Measurements from ENCODE around the gene CORO6. TPM values are rescaled to one million over a fixed set of nuclear protein-coding genes. Genes with fewer than 3 reads are reported as not detected.

The CORO6 gene
- polyA plus RNA-seq, 3 donors = 1.3 TPM; not detected in 2

DNA sequence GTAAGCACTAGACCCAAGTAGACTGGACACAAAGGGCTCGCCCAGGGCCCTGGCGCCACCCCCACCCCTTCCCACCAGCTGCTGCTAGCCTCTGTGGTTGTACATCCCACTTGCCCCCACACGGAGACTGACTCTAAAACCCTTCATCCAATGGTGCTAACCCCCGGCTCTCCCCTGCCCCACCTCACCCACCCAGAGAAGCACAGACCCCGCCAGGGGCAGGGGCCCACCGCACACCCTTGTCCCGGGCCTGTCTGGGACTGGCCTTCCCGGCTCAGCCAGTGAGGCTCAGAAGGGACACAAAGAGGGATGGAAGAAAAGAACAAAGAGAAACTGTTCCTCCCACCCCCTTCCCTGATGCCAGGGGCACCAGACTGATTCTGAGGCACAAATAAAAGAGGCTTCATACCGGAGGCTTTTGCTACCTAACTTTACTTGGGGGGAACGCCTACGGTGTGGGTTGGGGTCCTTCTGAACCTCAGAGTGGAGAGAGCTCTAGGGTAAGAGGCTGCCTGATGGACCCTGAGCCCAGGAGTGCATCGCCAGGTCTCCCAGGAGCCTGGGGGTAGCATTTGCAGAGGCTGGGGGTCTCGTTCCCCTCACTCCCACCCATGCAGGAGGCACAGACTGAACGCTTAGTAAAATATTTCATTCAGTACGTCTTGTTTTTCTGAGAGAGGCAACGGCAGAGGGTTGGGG is 8.2 kb downstream of the CORO6 start:
- Histone ChIP-seq H3K79me2 (ENCODE audit: insufficient read depth, low read length) (no peaks in the 10 kb centered on the region), H3K36me3 (replicated peaks in 1 of 2; ENCODE audit: control insufficient read depth in 1 of 2, insufficient read depth in 2 of 2, low read length in 2 of 2) (no peaks in the 10 kb centered on the region), H3K9me3 (replicated peaks in 1 of 2; ENCODE audit: control insufficient read depth in 1 of 2, insufficient read depth in 1 of 2, low read length in 2 of 2) (no peaks in the 10 kb centered on the region), H3K4me2 (replicated peaks; ENCODE audit: extremely low read depth, low read length, poor library complexity, severe bottlenecking) (peak overlapping the region; percentile 97), H3K27ac (ENCODE audit: low read depth in 1 of 2, low read length in 2 of 2) (no peak overlapping the region), H3K9ac (ENCODE audit: insufficient read depth, low read length, poor library complexity, severe bottlenecking) (no peak overlapping the region), H3K27me3 (ENCODE audit: control insufficient read depth in 2 of 2, insufficient read depth in 2 of 2, low read length in 2 of 2) (peaks cover 7 to 58% of the 10 kb centered on the region in 2 donors), H4K20me1 (ENCODE audit: insufficient read depth, low read length) (peaks cover 33% of the 10 kb centered on the region), H3K4me3 (replicated peaks in 1 of 3; ENCODE audit: low read depth in 2 of 3, low read length in 3 of 3) (peak overlapping the region in 1 of 3 experiments; percentile 80), H2AFZ (ENCODE audit: insufficient read depth, low read depth, low read length, poor library complexity, severe bottlenecking) (peak overlapping the region; percentile 82), H3K4me1 (ENCODE audit: control insufficient read depth in 1 of 2, insufficient read depth in 2 of 2, low read length in 2 of 2) (peaks cover 53 to 60% of the 10 kb centered on the region in 2 donors)
- H3K4me1 Mint-ChIP-seq = peaks cover 45% of the 10 kb centered on the region
- no peak for DNase-seq
- TF ChIP-seq, protein P1, sequence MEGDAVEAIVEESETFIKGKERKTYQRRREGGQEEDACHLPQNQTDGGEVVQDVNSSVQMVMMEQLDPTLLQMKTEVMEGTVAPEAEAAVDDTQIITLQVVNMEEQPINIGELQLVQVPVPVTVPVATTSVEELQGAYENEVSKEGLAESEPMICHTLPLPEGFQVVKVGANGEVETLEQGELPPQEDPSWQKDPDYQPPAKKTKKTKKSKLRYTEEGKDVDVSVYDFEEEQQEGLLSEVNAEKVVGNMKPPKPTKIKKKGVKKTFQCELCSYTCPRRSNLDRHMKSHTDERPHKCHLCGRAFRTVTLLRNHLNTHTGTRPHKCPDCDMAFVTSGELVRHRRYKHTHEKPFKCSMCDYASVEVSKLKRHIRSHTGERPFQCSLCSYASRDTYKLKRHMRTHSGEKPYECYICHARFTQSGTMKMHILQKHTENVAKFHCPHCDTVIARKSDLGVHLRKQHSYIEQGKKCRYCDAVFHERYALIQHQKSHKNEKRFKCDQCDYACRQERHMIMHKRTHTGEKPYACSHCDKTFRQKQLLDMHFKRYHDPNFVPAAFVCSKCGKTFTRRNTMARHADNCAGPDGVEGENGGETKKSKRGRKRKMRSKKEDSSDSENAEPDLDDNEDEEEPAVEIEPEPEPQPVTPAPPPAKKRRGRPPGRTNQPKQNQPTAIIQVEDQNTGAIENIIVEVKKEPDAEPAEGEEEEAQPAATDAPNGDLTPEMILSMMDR (IDR thresholded peaks at IDR 0.05) = no peak
- H3K27ac Mint-ChIP-seq = peak overlapping the region in 1 of 7 donors; percentile 56
- H3K9me3 Mint-ChIP-seq = peaks cover 0 to 7% (median 1%) of the 10 kb centered on the region in 7 donors
- H3K36me3 Mint-ChIP-seq = no peaks in the 10 kb centered on the region
- intact Hi-C loops (cut with micrococcal nuclease) = loop anchor here in 1 of 2 donors (2.0 to 10.0 kb wide), 2 partner anchors 26 to 50 kb away; partner anchors contain the start of genes ABHD15, GIT1 and TP53I13
- H3K4me3 Mint-ChIP-seq = peak overlapping the region; percentile 83 to 92
- peaks cover 38 to 68% (median 44%) of the 10 kb centered on the region in 3 donors for H3K27me3 Mint-ChIP-seq (ENCODE audit: low read depth in 3 of 3)
- WGBS (ENCODE audit: insufficient coverage) = no CpG with 5 or more reads among the region's 16 CpGs

DNA sequence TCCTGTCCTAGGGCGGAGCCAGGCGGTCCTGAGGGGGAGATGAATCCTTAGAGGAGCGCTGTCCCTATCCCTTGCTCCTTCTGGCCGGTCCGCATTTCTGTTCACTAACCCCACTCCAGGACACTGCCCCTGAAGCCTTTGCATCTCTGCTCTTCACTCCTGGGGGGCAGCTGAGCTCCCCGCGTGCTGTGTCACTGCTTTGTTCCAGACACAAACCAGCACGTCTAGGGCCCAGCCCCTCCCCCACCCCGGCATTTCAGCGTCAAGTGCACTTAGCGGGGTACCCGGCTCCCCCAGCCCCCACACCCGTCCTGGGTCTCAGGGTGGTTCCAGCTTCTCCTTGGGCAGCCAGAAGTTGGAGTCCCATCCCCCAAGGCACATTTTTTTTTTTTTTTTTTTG is 8.9 kb downstream of the CORO6 start:
- Histone ChIP-seq H3K4me2 (replicated peaks; ENCODE audit: extremely low read depth, low read length, poor library complexity, severe bottlenecking) (peak overlapping the region; percentile 74), H3K4me3 (replicated peaks in 1 of 3; ENCODE audit: low read depth in 2 of 3, low read length in 3 of 3) (peak overlapping the region in 1 of 3 experiments; percentile 68), H2AFZ (ENCODE audit: insufficient read depth, low read depth, low read length, poor library complexity, severe bottlenecking) (peak overlapping the region; percentile 65), H4K20me1 (ENCODE audit: insufficient read depth, low read length) (peaks cover 33% of the 10 kb centered on the region), H3K9ac (ENCODE audit: insufficient read depth, low read length, poor library complexity, severe bottlenecking) (no peak overlapping the region), H3K79me2 (ENCODE audit: insufficient read depth, low read length) (no peaks in the 10 kb centered on the region), H3K27me3 (ENCODE audit: control insufficient read depth in 2 of 2, insufficient read depth in 2 of 2, low read length in 2 of 2) (peaks cover 7 to 52% of the 10 kb centered on the region in 2 donors), H3K9me3 (replicated peaks in 1 of 2; ENCODE audit: control insufficient read depth in 1 of 2, insufficient read depth in 1 of 2, low read length in 2 of 2) (no peaks in the 10 kb centered on the region), H3K36me3 (replicated peaks in 1 of 2; ENCODE audit: control insufficient read depth in 1 of 2, insufficient read depth in 2 of 2, low read length in 2 of 2) (no peaks in the 10 kb centered on the region), H3K4me1 (ENCODE audit: control insufficient read depth in 1 of 2, insufficient read depth in 2 of 2, low read length in 2 of 2) (peaks cover 53 to 60% of the 10 kb centered on the region in 2 donors), H3K27ac (ENCODE audit: low read depth in 1 of 2, low read length in 2 of 2) (no peak overlapping the region)
- Mint-ChIP-seq H3K36me3 (no peaks in the 10 kb centered on the region), H3K9me3 (peaks cover 0 to 7% (median 1%) of the 10 kb centered on the region in 7 donors), H3K4me1 (peaks cover 45% of the 10 kb centered on the region), H3K4me3 (peak overlapping the region in 1 of 2 donors; percentile 80), H3K27me3 (ENCODE audit: low read depth in 3 of 3) (peaks cover 38 to 62% (median 43%) of the 10 kb centered on the region in 3 donors), H3K27ac (no peak overlapping the region)
- WGBS (ENCODE audit: insufficient coverage) = 24% methylated on average over 8 of the region's 13 CpGs
- intact Hi-C loops (cut with micrococcal nuclease) = loop anchor here in 1 of 2 donors (2.0 to 10.0 kb wide), 2 partner anchors 25 to 49 kb away; partner anchors contain the start of genes ABHD15, GIT1 and TP53I13
- TF ChIP-seq, protein P1 (IDR thresholded peaks at IDR 0.05) = no peak
- DNase-seq = no peak

Data from CD14-positive monocyte (primary cell).